ENCODE data around the gene GCDH.
A peak's percentile ranks its signal among the peaks of the same experiment; 100 is the strongest.

The GCDH gene

DNA sequence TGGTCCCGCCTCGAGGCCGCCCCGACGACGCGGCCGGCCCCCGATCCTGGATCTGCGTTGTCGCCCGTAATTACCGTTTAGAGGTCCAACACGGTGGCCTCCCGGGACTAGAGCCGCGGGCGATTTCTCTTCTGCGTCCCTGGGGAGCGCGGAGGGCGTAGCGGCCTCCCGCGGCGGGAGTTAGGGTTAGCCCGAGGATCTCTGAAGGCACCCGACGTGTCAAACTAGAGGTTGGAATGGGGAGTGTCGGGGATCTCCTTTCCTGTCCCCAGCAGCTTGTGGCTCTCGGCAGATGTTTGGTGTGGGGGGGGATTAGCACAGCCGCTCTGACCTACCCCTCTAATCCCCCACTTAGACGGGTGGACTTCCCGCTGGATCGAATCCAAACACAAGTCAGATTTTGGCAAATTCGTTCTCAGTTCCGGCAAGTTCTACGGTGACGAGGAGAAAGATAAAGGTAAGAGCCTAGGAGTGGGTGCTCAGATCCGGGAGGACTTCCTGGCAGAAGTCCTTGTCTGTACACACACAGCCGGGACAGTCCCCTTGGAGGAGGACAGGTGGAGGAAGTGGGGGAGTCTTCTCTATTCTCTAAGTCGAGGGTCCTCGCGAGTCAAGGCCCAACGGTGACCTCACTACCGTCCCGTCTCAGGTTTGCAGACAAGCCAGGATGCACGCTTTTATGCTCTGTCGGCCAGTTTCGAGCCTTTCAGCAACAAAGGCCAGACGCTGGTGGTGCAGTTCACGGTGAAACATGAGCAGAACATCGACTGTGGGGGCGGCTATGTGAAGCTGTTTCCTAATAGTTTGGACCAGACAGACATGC, 48.0 kb downstream of the GCDH start:
- H3K27ac ChIP-seq = peak overlapping the region; percentile 96
- peaks cover 24% of the 10 kb centered on the region for H3K79me2 ChIP-seq
- H3K9me3 ChIP-seq (ENCODE audit: control insufficient read depth, low read length) = no peaks in the 10 kb centered on the region
- H3K9ac ChIP-seq = peak overlapping the region; percentile 96
- peak overlapping the region; percentile 97 for H3K4me3 ChIP-seq (ENCODE audit: low read depth, low read length)
- peak overlapping the region; percentile 82 for H2AFZ ChIP-seq
- no peaks in the 10 kb centered on the region for H3K27me3 ChIP-seq (ENCODE audit: control insufficient read depth, insufficient read depth, low read length)
- H3K4me1 ChIP-seq = peaks cover 16% of the 10 kb centered on the region
- TF ChIP-seq, protein P1, sequence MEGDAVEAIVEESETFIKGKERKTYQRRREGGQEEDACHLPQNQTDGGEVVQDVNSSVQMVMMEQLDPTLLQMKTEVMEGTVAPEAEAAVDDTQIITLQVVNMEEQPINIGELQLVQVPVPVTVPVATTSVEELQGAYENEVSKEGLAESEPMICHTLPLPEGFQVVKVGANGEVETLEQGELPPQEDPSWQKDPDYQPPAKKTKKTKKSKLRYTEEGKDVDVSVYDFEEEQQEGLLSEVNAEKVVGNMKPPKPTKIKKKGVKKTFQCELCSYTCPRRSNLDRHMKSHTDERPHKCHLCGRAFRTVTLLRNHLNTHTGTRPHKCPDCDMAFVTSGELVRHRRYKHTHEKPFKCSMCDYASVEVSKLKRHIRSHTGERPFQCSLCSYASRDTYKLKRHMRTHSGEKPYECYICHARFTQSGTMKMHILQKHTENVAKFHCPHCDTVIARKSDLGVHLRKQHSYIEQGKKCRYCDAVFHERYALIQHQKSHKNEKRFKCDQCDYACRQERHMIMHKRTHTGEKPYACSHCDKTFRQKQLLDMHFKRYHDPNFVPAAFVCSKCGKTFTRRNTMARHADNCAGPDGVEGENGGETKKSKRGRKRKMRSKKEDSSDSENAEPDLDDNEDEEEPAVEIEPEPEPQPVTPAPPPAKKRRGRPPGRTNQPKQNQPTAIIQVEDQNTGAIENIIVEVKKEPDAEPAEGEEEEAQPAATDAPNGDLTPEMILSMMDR (IDR thresholded peaks at IDR 0.05) = peak; percentile 17
- H3K36me3 ChIP-seq (ENCODE audit: control insufficient read depth, insufficient read depth, low read length) = no peaks in the 10 kb centered on the region
- H3K4me2 ChIP-seq (ENCODE audit: low read length) = peak overlapping the region; percentile 86

DNA sequence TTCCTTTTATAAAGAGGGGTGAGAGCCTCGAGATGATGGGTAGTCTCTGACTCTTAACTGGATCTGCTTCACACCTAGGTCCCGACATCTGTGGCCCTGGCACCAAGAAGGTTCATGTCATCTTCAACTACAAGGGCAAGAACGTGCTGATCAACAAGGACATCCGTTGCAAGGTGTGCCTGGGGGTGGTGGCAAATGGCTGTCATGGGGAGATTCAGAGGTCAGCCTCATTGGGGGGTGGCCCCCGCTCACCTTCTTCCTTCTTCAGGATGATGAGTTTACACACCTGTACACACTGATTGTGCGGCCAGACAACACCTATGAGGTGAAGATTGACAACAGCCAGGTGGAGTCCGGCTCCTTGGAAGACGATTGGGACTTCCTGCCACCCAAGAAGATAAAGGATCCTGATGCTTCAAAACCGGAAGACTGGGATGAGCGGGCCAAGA, 49.0 kb downstream of the GCDH start:
- peak overlapping the region; percentile 96 for H3K27ac ChIP-seq

DNA sequence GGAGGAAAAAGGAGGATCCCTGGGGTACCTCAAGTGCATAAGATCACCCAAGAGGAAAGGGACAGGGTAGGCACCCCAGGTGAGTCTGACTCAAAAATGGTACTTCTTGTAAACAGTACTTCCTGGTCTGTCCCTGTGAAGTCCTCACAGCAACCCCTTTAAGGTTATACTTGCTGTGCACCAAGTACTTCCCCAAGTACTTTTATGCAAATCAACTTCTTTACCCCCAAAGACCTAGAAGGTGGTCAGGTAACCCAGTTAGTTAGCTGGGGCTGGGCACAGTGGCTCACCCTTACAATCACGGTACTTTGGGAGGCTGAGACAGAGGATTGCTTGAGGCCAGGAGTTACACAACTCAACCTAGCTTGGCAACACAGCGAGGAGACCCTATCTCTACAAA, 49.9 kb downstream of the GCDH start:
- Histone ChIP-seq H3K9me3 (ENCODE audit: control insufficient read depth, low read length) (no peaks in the 10 kb centered on the region), H2AFZ (no peak overlapping the region), H3K4me3 (ENCODE audit: low read depth, low read length) (no peak overlapping the region), H3K4me2 (ENCODE audit: low read length) (peak overlapping the region; percentile 11), H3K79me2 (peaks cover 23% of the 10 kb centered on the region), H3K27ac (no peak overlapping the region), H3K4me1 (peaks cover 12% of the 10 kb centered on the region), H3K9ac (no peak overlapping the region), H3K27me3 (ENCODE audit: control insufficient read depth, insufficient read depth, low read length) (no peaks in the 10 kb centered on the region), H3K36me3 (ENCODE audit: control insufficient read depth, insufficient read depth, low read length) (no peaks in the 10 kb centered on the region)
- TF ChIP-seq, protein P1 (IDR thresholded peaks at IDR 0.05) = no peak

More for the DNA sequence above, 49.0 kb downstream of the GCDH start:
- TF ChIP-seq, protein P1 (IDR thresholded peaks at IDR 0.05) = no peak
- H3K9me3 ChIP-seq (ENCODE audit: control insufficient read depth, low read length) = no peaks in the 10 kb centered on the region
- peaks cover 23% of the 10 kb centered on the region for H3K79me2 ChIP-seq
- H3K9ac ChIP-seq = no peak overlapping the region
- H3K27me3 ChIP-seq (ENCODE audit: control insufficient read depth, insufficient read depth, low read length) = no peaks in the 10 kb centered on the region
- peak overlapping the region; percentile 86 for H3K4me2 ChIP-seq (ENCODE audit: low read length)
- peaks cover 12% of the 10 kb centered on the region for H3K4me1 ChIP-seq
- peak overlapping the region; percentile 97 for H3K4me3 ChIP-seq (ENCODE audit: low read depth, low read length)
- no peaks in the 10 kb centered on the region for H3K36me3 ChIP-seq (ENCODE audit: control insufficient read depth, insufficient read depth, low read length)
- no peak overlapping the region for H2AFZ ChIP-seq

DNA sequence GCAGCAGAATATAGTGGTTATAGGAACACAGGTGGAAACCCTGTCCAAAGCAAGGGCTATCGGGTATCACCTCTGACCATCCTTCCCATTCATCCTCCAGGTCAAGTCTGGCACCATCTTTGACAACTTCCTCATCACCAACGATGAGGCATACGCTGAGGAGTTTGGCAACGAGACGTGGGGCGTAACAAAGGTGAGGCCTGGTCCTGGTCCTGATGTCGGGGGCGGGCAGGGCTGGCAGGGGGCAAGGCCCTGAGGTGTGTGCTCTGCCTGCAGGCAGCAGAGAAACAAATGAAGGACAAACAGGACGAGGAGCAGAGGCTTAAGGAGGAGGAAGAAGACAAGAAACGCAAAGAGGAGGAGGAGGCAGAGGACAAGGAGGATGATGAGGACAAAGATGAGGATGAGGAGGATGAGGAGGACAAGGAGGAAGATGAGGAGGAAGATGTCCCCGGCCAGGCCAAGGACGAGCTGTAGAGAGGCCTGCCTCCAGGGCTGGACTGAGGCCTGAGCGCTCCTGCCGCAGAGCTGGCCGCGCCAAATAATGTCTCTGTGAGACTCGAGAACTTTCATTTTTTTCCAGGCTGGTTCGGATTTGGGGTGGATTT, 52.6 kb downstream of the GCDH start:
- Histone ChIP-seq H3K4me3 (ENCODE audit: low read depth, low read length) (no peak overlapping the region), H3K27ac (no peak overlapping the region), H3K27me3 (ENCODE audit: control insufficient read depth, insufficient read depth, low read length) (no peaks in the 10 kb centered on the region), H3K36me3 (ENCODE audit: control insufficient read depth, insufficient read depth, low read length) (no peaks in the 10 kb centered on the region), H2AFZ (no peak overlapping the region), H3K4me2 (ENCODE audit: low read length) (no peak overlapping the region), H3K9me3 (ENCODE audit: control insufficient read depth, low read length) (no peaks in the 10 kb centered on the region), H3K9ac (no peak overlapping the region), H3K79me2 (peaks cover 40% of the 10 kb centered on the region), H3K4me1 (peaks cover 19% of the 10 kb centered on the region)
- TF ChIP-seq, protein P1 (IDR thresholded peaks at IDR 0.05) = no peak

All from parathyroid adenoma (tissue), 2 donors.